PC-9 (cell line): ENCODE measurements around the gene PPP1CB. TPM values are rescaled to one million over a fixed set of nuclear protein-coding genes. Genes with fewer than 3 reads are reported as not detected.

Experiments
- BruUV-seq: library from RNA; stranded (reverse); fragments of 400-500 nt; replicated peaks from 2 replicates; lab custom pipeline; 2021; lab: Mats Ljungman, UMichigan
- CTCF ChIA-PET: fragments of 300-600 bp; sonication (Branson Sonifier 250); formaldehyde crosslinking; loops from one replicate; lab custom pipeline; 2022; ENCODE audit warnings: antibody characterized with exemption; lab: Charles Lee
- POLR2A ChIA-PET: fragments of 300-600 bp; sonication (Branson Sonifier 250); formaldehyde crosslinking; loops from one replicate; lab custom pipeline; 2022; ENCODE audit warnings: antibody characterized with exemption; ENCODE audit not compliant: unreplicated experiment; lab: Charles Lee
- DNase-seq, 2 experiments: peaks; one replicate each; pipeline versions ENCODE4 v3.0.0 to v3.0.0-alpha.2; 2015 to 2022; ENCODE audit warnings: mixed read lengths in 1 of 2
- H2AFZ ChIP-seq: fragments of 200-600 bp; sonication (generic); 2 replicates; pipeline ENCODE4 v1.8.1; 2017; ENCODE audit warnings: antibody characterized with exemption
- H3F3A ChIP-seq: fragments of 200-600 bp; sonication (generic); 2 replicates; pipeline ENCODE4 v1.8.1; 2017; ENCODE audit warnings: antibody characterized with exemption, mild to moderate bottlenecking, low read depth; ENCODE audit not compliant: insufficient read depth
- H3K27ac ChIP-seq: fragments of 200-600 bp; sonication (generic); 2 replicates; pipeline ENCODE4 v1.6.1; 2016; ENCODE audit warnings: mixed run types
- H3K27me3 ChIP-seq: fragments of 200-600 bp; sonication (generic); 2 replicates; pipeline ENCODE4 v1.6.1; 2016; ENCODE audit warnings: low read depth, mixed run types; ENCODE audit not compliant: insufficient read depth
- H3K36me3 ChIP-seq: fragments of 200-600 bp; sonication (generic); 2 replicates; pipeline ENCODE4 v1.6.1; 2016; ENCODE audit warnings: low read depth, mixed run types
- H3K4me1 ChIP-seq: fragments of 200-600 bp; sonication (generic); replicated peaks from 2 replicates; pipeline ENCODE4 v1.6.1; 2016; ENCODE audit warnings: mixed run types; ENCODE audit not compliant: insufficient read depth
- H3K4me2 ChIP-seq: fragments of 200-600 bp; sonication (generic); 2 replicates; pipeline ENCODE4 v1.6.1; 2017; ENCODE audit warnings: mixed run types
- H3K4me3 ChIP-seq: fragments of 200-600 bp; sonication (generic); 2 replicates; pipeline ENCODE4 v1.6.1; 2016; ENCODE audit warnings: mixed run types
- H3K79me2 ChIP-seq: fragments of 200-600 bp; sonication (generic); 2 replicates; pipeline ENCODE4 v1.6.1; 2017; ENCODE audit warnings: low read depth, mixed run types
- H3K9me2 ChIP-seq: fragments of 200-600 bp; sonication (generic); 2 replicates; pipeline ENCODE4 v1.8.1; 2017; ENCODE audit warnings: mild to moderate bottlenecking; ENCODE audit not compliant: insufficient read depth
- H3K9me3 ChIP-seq: fragments of 200-600 bp; sonication (generic); 2 replicates; pipeline ENCODE4 v1.8.1; 2016; ENCODE audit warnings: low read depth; ENCODE audit not compliant: insufficient read depth
- H4K20me1 ChIP-seq: fragments of 200-600 bp; sonication (generic); 2 replicates; pipeline ENCODE4 v1.8.1; 2017; ENCODE audit not compliant: insufficient read depth
- EZH2 ChIP-seq: fragments of 200-600 bp; sonication (generic); IDR thresholded peaks from 2 replicates; pipeline ENCODE4 v1.8.0; 2017; ENCODE audit warnings: antibody characterized with exemption, low read depth
- intact Hi-C: fragments of 100-400 bp; cut with micrococcal nuclease; formaldehyde crosslinking; loops from one replicate; pipeline ENCODE4 v1.10.0; 2022; ENCODE audit not compliant: unreplicated experiment
- total RNA-seq: library from RNA; stranded (reverse); gene quantifications from 2 replicates; pipeline ENCODE4 v1.2.3, GENCODE V29; 2021
- TF ChIP-seq, protein P1 (sequence below): fragments of 200-600 bp; sonication (generic); conservative IDR thresholded peaks from 2 replicates; pipeline ENCODE4 v1.6.1; 2017; ENCODE audit warnings: mixed run types, antibody characterized with exemption, mild to moderate bottlenecking, moderate library complexity

PPP1CB gene
- total RNA-seq, 1 experiment from 2014 or later = 231 TPM

DNA sequence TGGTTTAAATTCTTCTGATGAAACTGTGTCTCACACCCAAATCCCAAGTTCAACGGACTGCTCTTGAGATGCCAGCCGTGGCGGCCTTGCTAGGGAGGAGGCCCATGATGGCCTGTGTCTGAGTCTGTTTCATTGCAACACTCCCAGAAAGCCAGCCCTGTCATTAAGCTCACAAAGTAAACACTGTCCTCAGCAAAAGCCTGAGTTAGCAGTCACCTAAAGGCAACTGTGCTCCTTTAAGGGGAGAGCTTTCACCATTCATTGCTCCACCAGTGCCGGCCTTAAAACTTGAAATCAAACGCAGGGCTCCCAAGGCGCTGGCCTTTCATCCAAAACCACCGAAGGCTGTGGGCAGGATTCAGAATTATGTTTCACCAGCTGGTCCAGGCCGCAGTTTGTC is 42.5 kb upstream of the PPP1CB start:
- no peaks in the 10 kb centered on the region for H3K9me2 ChIP-seq
- intact Hi-C loops = no loop called here
- peak in 1 of 2 experiments; percentile 67 for DNase-seq
- no peaks in the 10 kb centered on the region for H3K27me3 ChIP-seq
- ChIA-PET CTCF (no interaction called here), POLR2A (no interaction called here)
- H3K79me2 ChIP-seq = no peaks in the 10 kb centered on the region
- peak overlapping the region; percentile 22; the same call in 1 of the 2 replicates for H3K27ac ChIP-seq
- no peak overlapping the region for H3K4me3 ChIP-seq
- H3K4me2 ChIP-seq = peak overlapping the region; percentile 32
- TF ChIP-seq EZH2 = no peak
- TF ChIP-seq, protein P1, sequence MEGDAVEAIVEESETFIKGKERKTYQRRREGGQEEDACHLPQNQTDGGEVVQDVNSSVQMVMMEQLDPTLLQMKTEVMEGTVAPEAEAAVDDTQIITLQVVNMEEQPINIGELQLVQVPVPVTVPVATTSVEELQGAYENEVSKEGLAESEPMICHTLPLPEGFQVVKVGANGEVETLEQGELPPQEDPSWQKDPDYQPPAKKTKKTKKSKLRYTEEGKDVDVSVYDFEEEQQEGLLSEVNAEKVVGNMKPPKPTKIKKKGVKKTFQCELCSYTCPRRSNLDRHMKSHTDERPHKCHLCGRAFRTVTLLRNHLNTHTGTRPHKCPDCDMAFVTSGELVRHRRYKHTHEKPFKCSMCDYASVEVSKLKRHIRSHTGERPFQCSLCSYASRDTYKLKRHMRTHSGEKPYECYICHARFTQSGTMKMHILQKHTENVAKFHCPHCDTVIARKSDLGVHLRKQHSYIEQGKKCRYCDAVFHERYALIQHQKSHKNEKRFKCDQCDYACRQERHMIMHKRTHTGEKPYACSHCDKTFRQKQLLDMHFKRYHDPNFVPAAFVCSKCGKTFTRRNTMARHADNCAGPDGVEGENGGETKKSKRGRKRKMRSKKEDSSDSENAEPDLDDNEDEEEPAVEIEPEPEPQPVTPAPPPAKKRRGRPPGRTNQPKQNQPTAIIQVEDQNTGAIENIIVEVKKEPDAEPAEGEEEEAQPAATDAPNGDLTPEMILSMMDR = no peak
- H4K20me1 ChIP-seq = no peaks in the 10 kb centered on the region
- no peak overlapping the region for H2AFZ ChIP-seq
- H3K9me3 ChIP-seq = no peaks in the 10 kb centered on the region
- BruUV-seq = no TSS peak
- H3K4me1 ChIP-seq = peaks cover 59% of the 10 kb centered on the region
- no peaks in the 10 kb centered on the region for H3K36me3 ChIP-seq
- H3F3A ChIP-seq = peaks cover 39% of the 10 kb centered on the region; the same call in 1 of the 2 replicates

DNA sequence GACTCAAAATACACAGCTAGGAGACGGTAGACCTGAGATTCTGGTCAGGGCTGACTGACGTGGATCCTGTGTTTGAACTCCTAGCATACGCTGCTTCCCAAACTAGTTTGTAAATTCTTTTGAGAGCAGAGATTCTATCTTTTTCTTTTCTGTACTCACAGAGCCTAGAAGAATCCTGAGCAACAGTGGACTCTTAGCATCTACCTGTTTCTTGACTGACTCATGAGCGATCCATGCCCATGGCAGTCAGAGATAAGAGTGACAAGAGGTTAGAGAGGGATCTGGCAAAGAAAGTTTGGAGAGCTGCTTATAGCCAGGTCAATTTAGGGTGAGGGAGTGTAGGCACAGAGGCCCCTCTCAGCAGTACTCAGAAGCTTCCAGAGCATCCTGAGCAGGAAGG is 41.1 kb upstream of the PPP1CB start:
- Histone ChIP-seq H3K27me3 (no peaks in the 10 kb centered on the region), H3K4me3 (no peak overlapping the region), H3K9me2 (no peaks in the 10 kb centered on the region), H3K79me2 (no peaks in the 10 kb centered on the region), H3K27ac (no peak overlapping the region), H3K9me3 (no peaks in the 10 kb centered on the region), H3F3A (peaks cover 48% of the 10 kb centered on the region; the same call in 1 of the 2 replicates), H3K36me3 (no peaks in the 10 kb centered on the region), H4K20me1 (no peaks in the 10 kb centered on the region), H3K4me2 (no peak overlapping the region), H3K4me1 (peaks cover 72% of the 10 kb centered on the region), H2AFZ (no peak overlapping the region)
- ChIA-PET CTCF (no interaction called here), POLR2A (no interaction called here)
- no peak for DNase-seq
- no TSS peak for BruUV-seq
- TF ChIP-seq, protein P1 = no peak
- no peak for TF ChIP-seq EZH2
- intact Hi-C loops = no loop called here

DNA sequence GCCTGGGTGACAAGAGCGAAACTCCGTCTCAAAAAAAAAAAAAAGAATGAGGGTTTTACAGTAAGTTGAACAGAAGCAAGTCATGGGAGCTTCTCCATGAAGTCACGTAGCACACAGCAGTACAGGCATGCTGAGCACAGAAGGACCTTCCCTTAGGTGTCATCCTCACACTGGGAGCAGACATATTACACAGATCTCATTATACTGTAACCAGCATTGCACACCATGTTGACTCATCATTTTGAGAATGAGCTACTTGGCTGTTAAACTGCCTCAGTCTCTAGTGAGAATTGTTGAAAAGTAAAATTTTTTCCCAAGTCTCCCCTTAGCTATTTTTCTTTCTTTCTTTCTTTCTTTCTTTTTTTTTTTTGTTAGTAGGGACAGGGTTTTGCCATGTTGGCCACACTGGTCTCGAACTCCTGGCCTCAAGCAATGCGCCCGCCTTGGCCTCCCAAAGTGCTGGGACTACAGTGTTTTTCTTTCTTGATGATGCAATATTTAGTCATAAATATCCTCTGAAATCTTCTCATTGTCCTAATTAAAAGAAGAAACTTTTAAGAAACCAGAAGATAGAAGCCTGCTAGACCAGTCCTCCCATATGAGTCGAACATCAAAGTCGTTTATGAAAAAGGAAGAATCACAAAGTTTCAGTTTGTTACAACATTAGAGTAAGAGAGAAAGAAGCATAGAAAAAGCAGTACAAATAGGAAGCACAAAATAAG is 37.9 kb upstream of the PPP1CB start:
- no peak for TF ChIP-seq EZH2
- Histone ChIP-seq H2AFZ (no peak overlapping the region), H3K4me3 (no peak overlapping the region), H3K27me3 (no peaks in the 10 kb centered on the region), H4K20me1 (no peaks in the 10 kb centered on the region), H3K36me3 (no peaks in the 10 kb centered on the region), H3F3A (peaks cover 72% of the 10 kb centered on the region), H3K9me3 (no peaks in the 10 kb centered on the region), H3K79me2 (no peaks in the 10 kb centered on the region), H3K4me2 (peak overlapping the region; percentile 19; the same call in 1 of the 2 replicates), H3K9me2 (no peaks in the 10 kb centered on the region), H3K27ac (peak overlapping the region; percentile 50), H3K4me1 (peaks cover 92% of the 10 kb centered on the region)
- intact Hi-C loops = no loop called here
- CTCF ChIA-PET = interaction anchor here (0.6 kb wide), 2 partner anchors 297 to 1243 kb away, joined by 4 to 14 read pairs; no protein-coding TSS in a partner anchor
- POLR2A ChIA-PET = no interaction called here
- BruUV-seq = no TSS peak
- no peak for DNase-seq
